ENCODE data around the gene CSF2RB.

The CSF2RB gene

GRCh38 chr22:36951746-36952145 lies 38.3 kb downstream of the CSF2RB start:
- no peak overlapping the region for H3K27ac ChIP-seq
- no peak for DNase-seq (ENCODE audit: low spot score)
- no peak for TF ChIP-seq CTCF (conservative IDR thresholded peaks at IDR 0.05; ENCODE audit: low read depth)
- ChIA-PET CTCF (no interaction called here), POLR2A (ENCODE audit: low non-redundant PET) (no interaction called here)

DNA sequence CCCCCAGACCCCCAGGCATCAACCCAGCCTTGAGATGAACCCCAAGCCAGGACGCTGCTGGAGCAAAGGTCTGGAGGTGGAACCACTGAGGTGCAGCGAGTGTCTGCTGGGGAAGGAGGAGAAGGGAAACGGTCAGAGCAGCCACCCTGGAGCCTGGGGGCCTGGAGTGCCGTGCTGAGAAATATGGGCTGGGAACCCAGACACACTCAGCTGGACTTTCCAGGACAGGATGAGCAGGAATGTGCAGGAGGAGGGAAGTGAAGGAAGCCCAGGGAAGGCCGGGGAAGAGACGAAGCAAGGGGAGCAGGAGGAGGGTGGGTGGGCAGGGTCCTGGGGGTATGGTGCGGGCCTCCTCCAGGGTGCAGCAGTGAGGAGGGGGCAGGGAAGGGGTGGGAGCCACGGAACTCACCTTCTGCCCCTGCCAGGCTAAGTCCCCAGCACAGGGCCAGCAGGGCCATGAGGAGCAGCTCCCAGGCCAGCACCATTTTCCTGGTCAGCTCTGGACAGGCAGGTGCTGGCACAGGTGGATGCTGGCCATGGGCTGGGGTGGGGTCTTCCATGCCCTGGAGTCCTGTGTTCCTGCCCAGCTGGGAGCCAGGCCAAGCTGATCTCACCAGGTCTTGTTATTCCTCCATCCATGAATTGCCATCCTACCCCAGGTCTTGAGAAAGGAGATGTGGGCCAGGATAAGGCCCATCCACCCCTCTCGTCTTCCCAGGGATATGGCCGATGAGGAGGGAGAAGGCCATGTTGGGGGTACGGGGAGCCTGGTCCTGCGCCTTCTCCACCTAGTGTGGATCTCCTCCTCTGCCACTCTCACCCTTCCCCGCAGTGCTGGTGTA lies 40.0 kb downstream of the CSF2RB start:
- no peak for TF ChIP-seq CTCF (conservative IDR thresholded peaks at IDR 0.05; ENCODE audit: low read depth)
- no peak overlapping the region for H3K27ac ChIP-seq
- POLR2A ChIA-PET (ENCODE audit: low non-redundant PET) = interaction anchor here (0.5 kb wide), 1 partner anchor 11 kb away, joined by 3 read pairs; no protein-coding TSS in a partner anchor
- DNase-seq (ENCODE audit: low spot score) = no peak
- CTCF ChIA-PET = no interaction called here

GRCh38 chr22:36954251-36955014 lies 41.0 kb downstream of the CSF2RB start:
- H3K27ac ChIP-seq = no peak overlapping the region
- ChIA-PET POLR2A (ENCODE audit: low non-redundant PET) (no interaction called here), CTCF (no interaction called here)
- no peak for DNase-seq (ENCODE audit: low spot score)
- no peak for TF ChIP-seq CTCF (conservative IDR thresholded peaks at IDR 0.05; ENCODE audit: low read depth)

GRCh38 chr22:36955691-36956090 lies 42.3 kb downstream of the CSF2RB start:
- CTCF ChIA-PET = no interaction called here
- POLR2A ChIA-PET (ENCODE audit: low non-redundant PET) = no interaction called here
- DNase-seq (ENCODE audit: low spot score) = peak; percentile 8
- no peak for TF ChIP-seq CTCF (conservative IDR thresholded peaks at IDR 0.05; ENCODE audit: low read depth)
- no peak overlapping the region for H3K27ac ChIP-seq

DNA sequence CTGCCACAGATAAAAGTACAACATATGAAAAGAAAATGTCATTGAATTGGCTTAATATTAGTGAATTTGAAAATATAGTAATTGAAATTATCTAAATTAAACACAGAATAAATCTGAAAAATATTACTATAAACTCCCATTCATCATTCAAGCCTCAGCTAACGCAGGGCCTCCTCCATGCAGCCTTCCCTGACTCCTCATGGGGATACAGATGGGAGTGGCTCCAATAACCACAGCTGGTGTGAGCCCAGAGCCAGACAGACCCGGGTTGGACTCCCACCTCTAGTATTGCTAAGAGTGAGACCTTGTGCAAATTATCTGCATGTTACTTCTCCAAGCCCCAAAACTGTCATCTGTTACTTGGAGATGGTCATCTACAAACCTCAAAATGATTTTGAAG lies 44.9 kb downstream of the CSF2RB start:
- TF ChIP-seq CTCF (conservative IDR thresholded peaks at IDR 0.05; ENCODE audit: low read depth) = no peak
- ChIA-PET POLR2A (ENCODE audit: low non-redundant PET) (interaction anchor here (0.5 kb wide), 1 partner anchor 12 kb away, joined by 6 read pairs; no protein-coding TSS in a partner anchor), CTCF (no interaction called here)
- no peak overlapping the region for H3K27ac ChIP-seq
- no peak for DNase-seq (ENCODE audit: low spot score)

DNA sequence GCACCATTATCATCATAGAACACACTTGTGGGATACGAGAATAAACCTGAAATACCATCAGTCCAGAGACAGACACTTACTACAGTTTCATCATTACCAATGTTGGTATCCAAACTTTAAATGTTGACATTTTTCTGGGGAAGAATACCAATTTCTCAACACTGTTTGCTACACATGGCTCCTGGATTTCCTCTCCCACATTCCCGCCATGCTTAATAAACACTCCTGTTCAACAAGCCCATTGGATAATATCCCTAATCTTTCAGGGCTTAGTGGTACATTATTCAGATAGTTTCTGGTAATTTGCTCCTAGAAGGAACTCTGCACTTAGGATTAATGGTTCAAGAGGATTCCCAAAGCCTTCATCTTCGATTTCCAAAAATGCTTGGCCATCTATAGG lies 48.2 kb downstream of the CSF2RB start:
- CTCF ChIA-PET = no interaction called here
- TF ChIP-seq CTCF (conservative IDR thresholded peaks at IDR 0.05; ENCODE audit: low read depth) = no peak
- H3K27ac ChIP-seq = no peak overlapping the region
- POLR2A ChIA-PET (ENCODE audit: low non-redundant PET) = no interaction called here
- no peak for DNase-seq (ENCODE audit: low spot score)
